Astrocyte (in vitro differentiated cells and primary cell): ENCODE data around the gene PDE6B. TPM values are rescaled to one million over a fixed set of nuclear protein-coding genes. Genes with fewer than 3 reads are reported as not detected.
"Not testable (repeated sequence)": the region's sequence is repeated elsewhere in the genome, so short reads cannot be mapped to it uniquely, and the experiment has no call there.

Experiments
- DNase-seq: peaks from one replicate; pipeline ENCODE4 v3.0.0-alpha.2; 2010; ENCODE audit warnings: low read depth
- FAIRE-seq: peaks from 2 replicates; lab custom pipeline; 2011; peaks lifted over from hg19 to GRCh38; lab: Jason Lieb, UNC
- H2AFZ ChIP-seq: 2 replicates; pipeline ENCODE4 v1.6.0; 2012; ENCODE audit warnings: low read depth, low read length, inconsistent platforms
- H3K27ac ChIP-seq: 2 replicates; pipeline ENCODE4 v1.5.1; 2011; ENCODE audit warnings: low read depth, low read length, inconsistent platforms
- H3K27me3 ChIP-seq: 2 replicates; pipeline ENCODE4 v1.6.0; 2011; ENCODE audit warnings: low read length, inconsistent platforms; ENCODE audit not compliant: insufficient read depth
- H3K36me3 ChIP-seq: 2 replicates; pipeline ENCODE4 v1.5.1; 2011; ENCODE audit warnings: low read length, inconsistent platforms; ENCODE audit not compliant: insufficient read depth
- H3K4me1 ChIP-seq: 2 replicates; pipeline ENCODE4 v1.5.1; 2011; ENCODE audit warnings: low read length, inconsistent platforms; ENCODE audit not compliant: insufficient read depth
- H3K4me2 ChIP-seq: 2 replicates; pipeline ENCODE4 v1.6.0; 2012; ENCODE audit warnings: low read length, inconsistent platforms
- H3K4me3 ChIP-seq: 2 replicates; pipeline ENCODE4 v1.5.1; 2011; ENCODE audit warnings: low read depth, mild to moderate bottlenecking, low read length, inconsistent platforms; ENCODE audit not compliant: insufficient read depth
- H3K79me2 ChIP-seq: 2 replicates; pipeline ENCODE4 v1.6.0; 2012; ENCODE audit warnings: mild to moderate bottlenecking, low read length, inconsistent platforms; ENCODE audit not compliant: insufficient read depth
- H3K9ac ChIP-seq: 2 replicates; pipeline ENCODE4 v1.6.0; 2012; ENCODE audit warnings: mild to moderate bottlenecking, low read length, inconsistent platforms
- H3K9me3 ChIP-seq: 2 replicates; pipeline ENCODE4 v1.5.1; 2012; ENCODE audit warnings: low read depth, mild to moderate bottlenecking, low read length, inconsistent platforms; ENCODE audit not compliant: insufficient read depth
- H4K20me1 ChIP-seq: 2 replicates; pipeline ENCODE4 v1.6.0; 2012; ENCODE audit warnings: low read length, inconsistent platforms; ENCODE audit not compliant: insufficient read depth
- H3K27ac Mint-ChIP-seq: one replicate; pipeline ENCODE4 v1.8.0; 2021; ENCODE audit warnings: mild to moderate bottlenecking, mixed read lengths; ENCODE audit not compliant: unreplicated experiment
- H3K27me3 Mint-ChIP-seq: one replicate; pipeline ENCODE4 v1.8.0; 2021; ENCODE audit warnings: low read depth, mixed read lengths; ENCODE audit not compliant: unreplicated experiment
- H3K36me3 Mint-ChIP-seq: one replicate; pipeline ENCODE4 v1.8.0; 2021; ENCODE audit warnings: low read depth, mixed read lengths; ENCODE audit not compliant: unreplicated experiment
- H3K4me1 Mint-ChIP-seq: one replicate; pipeline ENCODE4 v1.8.0; 2021; ENCODE audit warnings: low read depth, mixed read lengths; ENCODE audit not compliant: unreplicated experiment
- H3K4me3 Mint-ChIP-seq: one replicate; pipeline ENCODE4 v1.8.0; 2021; ENCODE audit warnings: mild to moderate bottlenecking, moderate library complexity, mixed read lengths; ENCODE audit not compliant: unreplicated experiment
- H3K9me3 Mint-ChIP-seq: one replicate; pipeline ENCODE4 v1.8.0; 2021; ENCODE audit warnings: mild to moderate bottlenecking, mixed read lengths; ENCODE audit not compliant: unreplicated experiment
- CTCF ChIP-seq: IDR thresholded peaks from 2 replicates; pipeline ENCODE4 v1.5.1; 2011; ENCODE audit warnings: low read depth, mild to moderate bottlenecking, inconsistent platforms, low read length, moderate library complexity; ENCODE audit not compliant: insufficient read depth
- EZH2 ChIP-seq: IDR thresholded peaks from 2 replicates; pipeline ENCODE4 v1.6.1; 2012; ENCODE audit warnings: mild to moderate bottlenecking, low read length, inconsistent platforms; ENCODE audit not compliant: insufficient read depth
- total RNA-seq: library from RNA; stranded (reverse); gene quantifications from 2 replicates; pipeline ENCODE4 v1.2.1, GENCODE V29; 2021

Gene PDE6B
- total RNA-seq, 1 donor from 2014 or later: 2.8 TPM

- no peak overlapping the region for H3K4me3 Mint-ChIP-seq
- H3K27ac ChIP-seq: no peak overlapping the region
- H3K9me3 ChIP-seq: peaks cover 4% of the 10 kb centered on the region
Measured at GRCh38 chr4:637536-638280, 12.3 kb downstream of the PDE6B start.

DNA sequence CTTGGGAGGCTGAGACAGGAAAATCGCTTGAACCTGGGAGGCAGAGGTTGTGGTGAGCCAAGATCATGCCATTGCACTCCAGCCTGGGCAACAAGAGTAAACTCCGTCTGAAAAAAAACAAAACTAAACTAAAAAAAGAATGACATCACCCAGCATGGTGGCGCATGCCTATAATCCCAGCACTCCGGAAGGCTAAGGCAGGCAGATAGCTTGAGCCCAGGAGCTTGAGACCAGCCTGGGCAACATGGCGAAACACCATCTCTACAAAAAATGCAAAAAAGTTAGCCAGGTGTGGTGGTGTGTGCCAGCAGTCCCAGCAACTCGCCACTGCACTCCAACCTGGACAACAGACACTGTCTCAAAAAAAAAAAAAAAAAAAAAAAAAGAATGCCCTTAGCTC lies 17.0 kb downstream of the PDE6B start:
- H4K20me1 ChIP-seq, H3K4me2 ChIP-seq, H3K36me3 Mint-ChIP-seq, H3K4me1 ChIP-seq, H2AFZ ChIP-seq, DNase-seq, H3K9me3 ChIP-seq, H3K4me3 ChIP-seq, FAIRE-seq, H3K36me3 ChIP-seq, H3K9ac ChIP-seq, H3K27ac Mint-ChIP-seq, H3K27ac ChIP-seq, H3K9me3 Mint-ChIP-seq, H3K4me1 Mint-ChIP-seq, H3K4me3 Mint-ChIP-seq, H3K27me3 ChIP-seq, H3K79me2 ChIP-seq: not testable (repeated sequence)
- H3K27me3 Mint-ChIP-seq: peaks cover 16% of the 10 kb centered on the region

More at GRCh38 chr4:637536-638280, 12.3 kb downstream of the PDE6B start:
- Mint-ChIP-seq H3K36me3 (no peaks in the 10 kb centered on the region), H3K27me3 (peaks cover 27% of the 10 kb centered on the region), H3K9me3 (peaks cover 3% of the 10 kb centered on the region), H3K4me1 (no peaks in the 10 kb centered on the region), H3K27ac (no peak overlapping the region)
- Histone ChIP-seq H3K4me3 (no peak overlapping the region), H3K79me2 (no peaks in the 10 kb centered on the region), H3K36me3 (no peaks in the 10 kb centered on the region), H3K4me1 (no peaks in the 10 kb centered on the region), H4K20me1 (no peaks in the 10 kb centered on the region), H3K9ac (no peak overlapping the region), H3K4me2 (no peak overlapping the region), H3K27me3 (peaks cover 2% of the 10 kb centered on the region), H2AFZ (no peak overlapping the region)
- DNase-seq (no peak), FAIRE-seq (no peak)
- TF ChIP-seq CTCF (no peak), EZH2 (no peak)

GRCh38 chr4:646460-646859 lies 21.1 kb downstream of the PDE6B start:
- Histone ChIP-seq H3K27me3 (peaks cover 4% of the 10 kb centered on the region), H3K4me2 (no peak overlapping the region), H3K27ac (no peak overlapping the region), H3K36me3 (no peaks in the 10 kb centered on the region), H3K4me1 (no peaks in the 10 kb centered on the region), H3K9ac (no peak overlapping the region), H3K4me3 (no peak overlapping the region), H2AFZ (no peak overlapping the region), H3K9me3 (no peaks in the 10 kb centered on the region), H3K79me2 (no peaks in the 10 kb centered on the region), H4K20me1 (no peaks in the 10 kb centered on the region)
- peaks cover 9% of the 10 kb centered on the region for H3K27me3 Mint-ChIP-seq
- TF ChIP-seq EZH2: no peak
- no peak for TF ChIP-seq CTCF
- no peak overlapping the region for H3K4me3 Mint-ChIP-seq
- FAIRE-seq: no peak
- DNase-seq: no peak
- peaks cover 2% of the 10 kb centered on the region for H3K36me3 Mint-ChIP-seq
- H3K4me1 Mint-ChIP-seq: no peaks in the 10 kb centered on the region
- H3K9me3 Mint-ChIP-seq: no peaks in the 10 kb centered on the region
- no peak overlapping the region for H3K27ac Mint-ChIP-seq
